Upper lobe of left lung (tissue), 4 donors: ENCODE data around the gene CSTF1.

Source experiments
- EP300 ChIP-seq, 4 donors: sonication (generic); formaldehyde crosslinking; IDR thresholded peaks; one replicate each; pipeline ENCODE4 v1.5.1; 2017; ENCODE audit warnings: antibody characterized with exemption in 4 of 4, control low read depth in 2 of 4
- POLR2A ChIP-seq, 4 donors: fragments of 450-650 bp; IDR thresholded peaks; one replicate each; pipeline ENCODE4 v1.5.1; 2016 to 2017; ENCODE audit warnings: antibody characterized with exemption in 4 of 4, mild to moderate bottlenecking in 2 of 4
- POLR2AphosphoS5 ChIP-seq, 2 donors: sonication (generic); formaldehyde crosslinking; IDR thresholded peaks; one replicate each; pipeline ENCODE4 v1.5.1; 2017; ENCODE audit warnings: antibody characterized with exemption in 2 of 2
- TF ChIP-seq, protein P1 (sequence below), 6 experiments: fragments of 450-650 bp in 4 of 6; fragments of 200-600 bp in 2 of 6; sonication (generic) in 2 of 6; IDR thresholded peaks; one replicate each; pipeline ENCODE4 v1.5.1; 2016 to 2019; ENCODE audit warnings: antibody characterized with exemption in 6 of 6

GRCh38 chr20:56445540-56445939 lies 53.1 kb downstream of the CSTF1 start:
- TF ChIP-seq POLR2AphosphoS5 (IDR thresholded peaks at IDR 0.05): no peak
- no peak for TF ChIP-seq POLR2A (IDR thresholded peaks at IDR 0.05)
- TF ChIP-seq, protein P1, sequence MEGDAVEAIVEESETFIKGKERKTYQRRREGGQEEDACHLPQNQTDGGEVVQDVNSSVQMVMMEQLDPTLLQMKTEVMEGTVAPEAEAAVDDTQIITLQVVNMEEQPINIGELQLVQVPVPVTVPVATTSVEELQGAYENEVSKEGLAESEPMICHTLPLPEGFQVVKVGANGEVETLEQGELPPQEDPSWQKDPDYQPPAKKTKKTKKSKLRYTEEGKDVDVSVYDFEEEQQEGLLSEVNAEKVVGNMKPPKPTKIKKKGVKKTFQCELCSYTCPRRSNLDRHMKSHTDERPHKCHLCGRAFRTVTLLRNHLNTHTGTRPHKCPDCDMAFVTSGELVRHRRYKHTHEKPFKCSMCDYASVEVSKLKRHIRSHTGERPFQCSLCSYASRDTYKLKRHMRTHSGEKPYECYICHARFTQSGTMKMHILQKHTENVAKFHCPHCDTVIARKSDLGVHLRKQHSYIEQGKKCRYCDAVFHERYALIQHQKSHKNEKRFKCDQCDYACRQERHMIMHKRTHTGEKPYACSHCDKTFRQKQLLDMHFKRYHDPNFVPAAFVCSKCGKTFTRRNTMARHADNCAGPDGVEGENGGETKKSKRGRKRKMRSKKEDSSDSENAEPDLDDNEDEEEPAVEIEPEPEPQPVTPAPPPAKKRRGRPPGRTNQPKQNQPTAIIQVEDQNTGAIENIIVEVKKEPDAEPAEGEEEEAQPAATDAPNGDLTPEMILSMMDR (IDR thresholded peaks at IDR 0.05): no peak
- no peak for TF ChIP-seq EP300 (IDR thresholded peaks at IDR 0.05)
